Panc1 (cell line): ENCODE data around the gene MRPS11. TPM values are rescaled to one million over a fixed set of nuclear protein-coding genes. Genes with fewer than 3 reads are reported as not detected.
A peak's percentile ranks its signal among the peaks of the same experiment; 100 is the strongest.

ENCODE experiments used
- ATAC-seq: fragments of 200-7000 bp; cut with Tn5 transposase; 2 replicates; pipeline ENCODE4 v1.9.1; 2020; ENCODE audit warnings: mild to moderate bottlenecking, moderate library complexity
- Bru-seq: library from RNA; stranded (reverse); fragments of 400-500 nt; gene quantifications from one replicate; lab custom pipeline; 2021; lab: Mats Ljungman, UMichigan
- BruChase-seq, 2 experiments: library from RNA; stranded (reverse); fragments of 400-500 nt; gene quantifications; one replicate each; lab custom pipeline; 2021; lab: Mats Ljungman, UMichigan
- BruUV-seq: library from RNA; stranded (reverse); fragments of 400-500 nt; replicated peaks from 2 replicates; lab custom pipeline; 2021; lab: Mats Ljungman, UMichigan
- CTCF ChIA-PET: fragments of 300-600 bp; sonication (Branson Sonifier 250); formaldehyde crosslinking; loops from one replicate; lab custom pipeline; 2022; ENCODE audit warnings: antibody characterized with exemption; lab: Charles Lee
- POLR2A ChIA-PET: fragments of 300-600 bp; sonication (Branson Sonifier 250); formaldehyde crosslinking; loops from one replicate; lab custom pipeline; 2022; ENCODE audit warnings: antibody characterized with exemption; lab: Charles Lee
- DNase-seq: peaks from one replicate; pipeline ENCODE4 v3.0.0-alpha.2; 2010; ENCODE audit warnings: low read depth, low spot score
- H3K27ac ChIP-seq: 2 replicates; pipeline ENCODE4 v1.5.1; 2011; ENCODE audit warnings: mild to moderate bottlenecking, low read length, inconsistent platforms
- H3K27me3 ChIP-seq: fragments of 200-500 bp; sonication (Bioruptor generic); 2 replicates; pipeline ENCODE4 v1.6.0; 2014; ENCODE audit warnings: low read length, inconsistent platforms; ENCODE audit not compliant: control insufficient read depth, insufficient read depth
- H3K36me3 ChIP-seq: fragments of 200-500 bp; sonication (Bioruptor generic); 2 replicates; pipeline ENCODE4 v1.5.1; 2014; ENCODE audit warnings: inconsistent platforms, mild to moderate bottlenecking, low read length, moderate library complexity; ENCODE audit not compliant: control insufficient read depth, insufficient read depth
- H3K4me1 ChIP-seq: 2 replicates; pipeline ENCODE4 v1.5.1; 2011; ENCODE audit warnings: inconsistent platforms, mild to moderate bottlenecking, low read length, moderate library complexity; ENCODE audit not compliant: control insufficient read depth, insufficient read depth
- H3K4me3 ChIP-seq, 2 experiments: 2 replicates each; pipeline ENCODE4 v1.5.1; 2011 to 2012; ENCODE audit warnings: low read depth in 2 of 2, low read length in 2 of 2, mild to moderate bottlenecking in 2 of 2, inconsistent platforms in 1 of 2, moderate library complexity in 1 of 2
- H3K9me3 ChIP-seq: fragments of 200-500 bp; sonication (Bioruptor generic); 2 replicates; pipeline ENCODE4 v1.5.1; 2014; ENCODE audit warnings: low read depth, mild to moderate bottlenecking, inconsistent platforms, low read length, moderate library complexity; ENCODE audit not compliant: control insufficient read depth, insufficient read depth
- CTCF ChIP-seq: fragments of 450-650 bp; IDR thresholded peaks from 2 replicates; pipeline ENCODE4 v1.5.1; 2017; ENCODE audit warnings: mild to moderate bottlenecking
- POLR2AphosphoS5 ChIP-seq: IDR thresholded peaks from 2 replicates; pipeline ENCODE4 v1.6.1; 2012; ENCODE audit warnings: mild to moderate bottlenecking, low read depth, low read length, moderate library complexity
- REST ChIP-seq, 2 experiments: IDR thresholded peaks; 2 replicates each; pipeline ENCODE4 v1.6.1; 2011 to 2012; ENCODE audit warnings: low read depth in 2 of 2, control low read depth in 1 of 2, low read length in 1 of 2, mild to moderate bottlenecking in 1 of 2, moderate library complexity in 1 of 2; ENCODE audit not compliant: insufficient read depth in 1 of 2
- SIN3A ChIP-seq: IDR thresholded peaks from 2 replicates; pipeline ENCODE4 v1.6.1; 2012; ENCODE audit warnings: low read depth, mild to moderate bottlenecking, low read length, moderate library complexity, borderline replicate concordance; ENCODE audit not compliant: insufficient read depth
- TCF7L2 ChIP-seq: IDR thresholded peaks from 2 replicates; pipeline ENCODE4 v1.6.1; 2011; ENCODE audit warnings: mild to moderate bottlenecking, low read depth, low read length, inconsistent platforms
- in situ Hi-C: cut with HindIII; loops from 2 replicates; pipeline ENCODE4 v1.10.0; 2016; ENCODE audit warnings: low sequenced_read_pairs, low pct_unique_long_range_greater_than_20kb
- intact Hi-C: fragments of 100-400 bp; cut with micrococcal nuclease; formaldehyde crosslinking; loops from one replicate; pipeline ENCODE4 v1.10.0; 2022; ENCODE audit not compliant: unreplicated experiment
- long read RNA-seq: library from polyadenylated mRNA; unstranded; transcript quantifications from one replicate; pipeline ENCODE4 v2.0.0, GENCODE V29; 2021; ENCODE audit not compliant: unreplicated experiment
- polyA plus RNA-seq: library from polyadenylated mRNA; unstranded; fragments of >200 nt; gene quantifications from one replicate; pipeline ENCODE4 v1.2.1, GENCODE V29; 2012; ENCODE audit warnings: missing spikeins; ENCODE audit not compliant: insufficient read length
- total RNA-seq: library from RNA; stranded (reverse); gene quantifications from one replicate; pipeline ENCODE4 v1.2.1, GENCODE V29; 2021; ENCODE audit not compliant: unreplicated experiment

Gene MRPS11
- total RNA-seq (76.9 TPM), Bru-seq, nascent RNA (percentile 82 among the genes with signal in this experiment), BruChase-seq, experiment 1, labeled RNA remaining after a 2-hour chase (percentile 87 among the genes with signal in this experiment), BruChase-seq, experiment 2, labeled RNA remaining after a 6-hour chase (percentile 81 among the genes with signal in this experiment)
- 82.3 TPM for polyA plus RNA-seq
- long read RNA-seq, transcript MRPS11-201 (6 exons, 3,644 nt) = major isoform, 31 of 56 reads
- long read RNA-seq, partial matches to known transcripts = 1 of 56 reads
- long read RNA-seq, other reads (novel, unspliced or antisense) = 17 of 56 reads

- H3K36me3 ChIP-seq = peaks cover 8% of the 10 kb centered on the region; the same call in 1 of the 2 replicates
- peaks cover 9% of the 10 kb centered on the region for H3K4me1 ChIP-seq
- TF ChIP-seq SIN3A (0 out of 2 replicates have a peak, but pooled peaks have one; percentile 43), POLR2AphosphoS5 (peak; percentile 86), REST (IDR thresholded peaks at IDR 0.05; ENCODE audit: insufficient read depth in 1 of 2, low read depth in 2 of 2, low read length in 1 of 2) (no peak), CTCF (no peak), TCF7L2 (peak; percentile 68)
- no peaks in the 10 kb centered on the region for H3K27me3 ChIP-seq
- BruUV-seq = no TSS peak
- H3K9me3 ChIP-seq = no peaks in the 10 kb centered on the region
- ATAC-seq (peak; percentile 98), DNase-seq (peak; percentile 89)
- peak within 1 kb of the TSS; percentile 97 to 98 for H3K4me3 ChIP-seq
- peak within 1 kb of the TSS; percentile 99 for H3K27ac ChIP-seq
- ChIA-PET POLR2A (interaction anchor here (0.8 kb wide), 1 partner anchor 29 kb away, joined by 3 read pairs; no protein-coding TSS in a partner anchor), CTCF (interaction anchor here (0.6 to 1.0 kb wide), 3 partner anchors 17 to 671 kb away, joined by 3 read pairs; no protein-coding TSS in a partner anchor)
- in situ Hi-C loops (no loop called here), intact Hi-C loops (no loop called here)
Observed at GRCh38 chr15:88467073-88467934, at the start of gene MRPS11, which contains the start of gene MRPL46. MRPS11 (plus strand) TSS chr15:88467708; CDS start chr15:88467718, 10 bp downstream. MRPL46 (minus strand) TSS chr15:88467388; CDS start chr15:88467377, 11 bp downstream.

DNA sequence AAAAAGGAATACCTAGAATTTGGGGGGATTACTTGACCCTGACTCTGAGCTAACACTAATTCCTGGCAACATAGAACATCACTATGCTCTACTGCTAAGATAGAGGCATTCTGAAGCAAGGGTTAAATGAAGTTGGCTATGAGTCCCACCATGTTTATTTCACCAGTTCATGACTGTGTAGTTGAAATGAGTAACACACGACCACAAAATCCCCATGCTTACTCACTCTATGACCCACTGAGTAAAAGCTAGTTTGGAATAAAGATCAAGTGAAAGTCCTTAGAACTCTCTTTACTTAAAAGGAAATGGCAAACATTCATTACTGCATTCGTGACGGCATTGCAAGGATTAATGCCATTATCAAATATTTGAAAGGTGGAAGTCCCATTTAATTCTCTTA is 47.7 kb upstream of the MRPS11 start:
- ChIA-PET CTCF (no interaction called here), POLR2A (no interaction called here)
- BruUV-seq = no TSS peak
- H3K27me3 ChIP-seq = peaks cover 7% of the 10 kb centered on the region; the same call in 1 of the 2 replicates
- in situ Hi-C loops (no loop called here), intact Hi-C loops (no loop called here)
- ATAC-seq = no peak
- H3K4me3 ChIP-seq = no peak overlapping the region
- TF ChIP-seq TCF7L2 (no peak), SIN3A (no peak)
- DNase-seq = no peak
- H3K9me3 ChIP-seq = no peaks in the 10 kb centered on the region
- H3K4me1 ChIP-seq = no peaks in the 10 kb centered on the region
- H3K27ac ChIP-seq = no peak overlapping the region
- H3K36me3 ChIP-seq = no peaks in the 10 kb centered on the region
